HEK293 (cell line): Measurements from ENCODE around the gene POMC.

Experiments
- ATF2 ChIP-seq: fragments of 450-650 bp; formaldehyde crosslinking; IDR thresholded peaks from 2 replicates; pipeline ENCODE4 v1.5.1; 2016; ENCODE audit warnings: missing biosample characterization, missing genetic modification characterization, low read depth
- CTCF ChIP-seq: fragments of 450-650 bp; formaldehyde crosslinking; IDR thresholded peaks from 2 replicates; pipeline ENCODE4 v1.5.1; 2016; ENCODE audit warnings: missing biosample characterization, missing genetic modification characterization
- ELK4 ChIP-seq: IDR thresholded peaks from 2 replicates; pipeline ENCODE4 v1.6.1; 2011; ENCODE audit warnings: mild to moderate bottlenecking, low read depth, low read length, borderline replicate concordance
- GLI4 ChIP-seq: fragments of 450-650 bp; formaldehyde crosslinking; IDR thresholded peaks from 2 replicates; pipeline ENCODE4 v1.5.1; 2016; ENCODE audit warnings: missing biosample characterization, missing genetic modification characterization
- MZF1 ChIP-seq: fragments of 450-650 bp; formaldehyde crosslinking; IDR thresholded peaks from 2 replicates; pipeline ENCODE4 v1.5.1; 2017; ENCODE audit warnings: missing biosample characterization, missing genetic modification characterization, borderline replicate concordance
- PRDM10 ChIP-seq: fragments of 450-650 bp; formaldehyde crosslinking; IDR thresholded peaks from 2 replicates; pipeline ENCODE4 v1.5.1; 2016; ENCODE audit warnings: missing biosample characterization, missing genetic modification characterization
- ZEB2 ChIP-seq: fragments of 450-650 bp; formaldehyde crosslinking; IDR thresholded peaks from 2 replicates; pipeline ENCODE4 v1.5.1; 2016; ENCODE audit warnings: missing biosample characterization, missing genetic modification characterization
- ZFP37 ChIP-seq: fragments of 450-650 bp; formaldehyde crosslinking; IDR thresholded peaks from 2 replicates; pipeline ENCODE4 v1.5.1; 2016; ENCODE audit warnings: missing biosample characterization, missing genetic modification characterization
- ZFP41 ChIP-seq: fragments of 450-650 bp; formaldehyde crosslinking; IDR thresholded peaks from 2 replicates; pipeline ENCODE4 v1.5.1; 2016; ENCODE audit warnings: missing biosample characterization, missing genetic modification characterization, borderline replicate concordance
- ZNF394 ChIP-seq: fragments of 450-650 bp; formaldehyde crosslinking; IDR thresholded peaks from 2 replicates; pipeline ENCODE4 v1.5.1; 2016; ENCODE audit warnings: missing biosample characterization, missing genetic modification characterization, mild to moderate bottlenecking, moderate library complexity, borderline replicate concordance

- TF ChIP-seq ZNF394 (tag by site-specific recombination): no peak
- TF ChIP-seq GLI4 (tag by site-specific recombination): no peak
- no peak for TF ChIP-seq CTCF
- no peak for TF ChIP-seq ZFP41
- TF ChIP-seq ZFP37: no peak
- no peak for TF ChIP-seq ELK4
- no peak for TF ChIP-seq PRDM10 (tag by site-specific recombination)
- no peak for TF ChIP-seq ATF2
- no peak for TF ChIP-seq ZEB2 (tag by site-specific recombination)
- no peak for TF ChIP-seq MZF1 (tag by site-specific recombination)
Measured at GRCh38 chr2:25122367-25122766, 46.0 kb downstream of the POMC start.
